HG03342 (cell line): Measurements from ENCODE around the gene SLX9.
"Not testable (repeated sequence)": the region's sequence is repeated elsewhere in the genome, so short reads cannot be mapped to it uniquely, and the experiment has no call there.

Experiments
- ATAC-seq: cut with Tn5 transposase; IDR thresholded peaks from one replicate; pipeline ENCODE4 v1.9.1; 2021; ENCODE audit warnings: mild to moderate bottlenecking, moderate library complexity; ENCODE audit not compliant: unreplicated experiment

Gene SLX9

GRCh38 chr21:44902268-44903049 lies 37.4 kb upstream of the SLX9 start:
- no peak for ATAC-seq

GRCh38 chr21:44903050-44903685 lies 36.7 kb upstream of the SLX9 start:
- ATAC-seq: no peak

GRCh38 chr21:44903689-44904088 lies 36.1 kb upstream of the SLX9 start:
- no peak for ATAC-seq

GRCh38 chr21:44904141-44904923 lies 35.5 kb upstream of the SLX9 start:
- no peak for ATAC-seq

- ATAC-seq: no peak
These were observed 34.7 kb upstream of the SLX9 start for GRCh38 chr21:44905016-44905727.

- no peak for ATAC-seq
These were observed 34.1 kb upstream of the SLX9 start for GRCh38 chr21:44905728-44906090.

- ATAC-seq: no peak
These were observed 32.4 kb upstream of the SLX9 start for GRCh38 chr21:44907225-44907965.

GRCh38 chr21:44907966-44908895 lies 31.6 kb upstream of the SLX9 start:
- ATAC-seq: no peak

GRCh38 chr21:44908908-44909307 lies 30.9 kb upstream of the SLX9 start:
- ATAC-seq: no peak

- ATAC-seq: no peak
These were observed 30.1 kb upstream of the SLX9 start for GRCh38 chr21:44909719-44910118.

GRCh38 chr21:44910229-44911067 lies 29.4 kb upstream of the SLX9 start:
- ATAC-seq: no peak

- ATAC-seq: no peak
These were observed 28.8 kb upstream of the SLX9 start for GRCh38 chr21:44911068-44911383.

GRCh38 chr21:44911384-44912157 lies 28.3 kb upstream of the SLX9 start:
- ATAC-seq: no peak

GRCh38 chr21:44912158-44912473 lies 27.7 kb upstream of the SLX9 start:
- no peak for ATAC-seq

- ATAC-seq: not testable (repeated sequence)
These were observed 27.1 kb upstream of the SLX9 start for GRCh38 chr21:44912506-44913412.

- no peak for ATAC-seq
These were observed 26.2 kb upstream of the SLX9 start for GRCh38 chr21:44913425-44914175.
